Esophagus muscularis mucosa (tissue), 3 donors: ENCODE data around the gene IL1R2.

Experiments
- POLR2A ChIP-seq: fragments of 450-650 bp; IDR thresholded peaks from one replicate; pipeline ENCODE4 v1.6.1; 2017; ENCODE audit warnings: antibody characterized with exemption, moderate library complexity, mild to moderate bottlenecking, low read depth
- TF ChIP-seq, protein P1 (sequence below), 3 experiments: fragments of 200-600 bp in 2 of 3; fragments of 450-650 bp in 1 of 3; sonication (generic) in 2 of 3; IDR thresholded peaks; one replicate each; pipeline ENCODE4 v1.5.1; 2017 to 2019; ENCODE audit warnings: antibody characterized with exemption in 3 of 3, mild to moderate bottlenecking in 2 of 3, moderate library complexity in 1 of 3

DNA sequence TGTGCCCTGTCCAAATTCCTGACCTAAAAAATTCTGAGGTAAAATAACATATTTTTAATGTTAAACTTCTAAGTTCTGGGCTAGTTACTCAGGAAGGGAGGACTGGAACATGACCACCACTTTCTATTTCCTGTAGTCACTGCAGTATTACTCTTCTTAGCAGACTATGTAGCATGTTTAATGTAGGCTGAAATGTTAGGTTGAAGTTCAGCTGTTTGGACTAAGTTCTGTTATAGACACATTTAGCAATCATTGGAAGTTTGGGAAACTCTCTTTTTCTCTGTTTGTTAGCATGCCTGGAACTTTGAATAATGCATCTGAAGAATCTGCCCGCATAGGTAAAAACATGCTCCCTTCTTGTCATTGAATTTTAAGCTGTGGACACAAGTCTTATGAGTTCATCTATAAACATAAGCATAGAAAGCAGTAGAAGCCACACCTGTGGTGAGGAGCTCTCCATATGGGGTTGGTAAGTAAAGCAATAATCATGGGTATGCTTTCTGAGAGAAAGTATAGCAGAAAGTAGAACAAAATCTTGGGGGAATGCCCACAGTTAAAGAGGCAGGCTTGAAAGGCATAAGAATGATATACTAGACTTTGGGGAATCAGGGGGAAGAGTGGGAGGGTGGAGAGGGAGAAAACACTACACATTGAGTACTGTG lies 52.6 kb downstream of the IL1R2 start:
- TF ChIP-seq, protein P1, sequence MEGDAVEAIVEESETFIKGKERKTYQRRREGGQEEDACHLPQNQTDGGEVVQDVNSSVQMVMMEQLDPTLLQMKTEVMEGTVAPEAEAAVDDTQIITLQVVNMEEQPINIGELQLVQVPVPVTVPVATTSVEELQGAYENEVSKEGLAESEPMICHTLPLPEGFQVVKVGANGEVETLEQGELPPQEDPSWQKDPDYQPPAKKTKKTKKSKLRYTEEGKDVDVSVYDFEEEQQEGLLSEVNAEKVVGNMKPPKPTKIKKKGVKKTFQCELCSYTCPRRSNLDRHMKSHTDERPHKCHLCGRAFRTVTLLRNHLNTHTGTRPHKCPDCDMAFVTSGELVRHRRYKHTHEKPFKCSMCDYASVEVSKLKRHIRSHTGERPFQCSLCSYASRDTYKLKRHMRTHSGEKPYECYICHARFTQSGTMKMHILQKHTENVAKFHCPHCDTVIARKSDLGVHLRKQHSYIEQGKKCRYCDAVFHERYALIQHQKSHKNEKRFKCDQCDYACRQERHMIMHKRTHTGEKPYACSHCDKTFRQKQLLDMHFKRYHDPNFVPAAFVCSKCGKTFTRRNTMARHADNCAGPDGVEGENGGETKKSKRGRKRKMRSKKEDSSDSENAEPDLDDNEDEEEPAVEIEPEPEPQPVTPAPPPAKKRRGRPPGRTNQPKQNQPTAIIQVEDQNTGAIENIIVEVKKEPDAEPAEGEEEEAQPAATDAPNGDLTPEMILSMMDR (IDR thresholded peaks at IDR 0.05) = no peak
- TF ChIP-seq POLR2A = no peak
